GM19468 (cell line): ENCODE data around the gene PDIA3.
"Not testable (repeated sequence)": the region's sequence is repeated elsewhere in the genome, so short reads cannot be mapped to it uniquely, and the experiment has no call there.

Experiments
- ATAC-seq: cut with Tn5 transposase; IDR thresholded peaks from one replicate; pipeline ENCODE4 v1.9.1; 2021; ENCODE audit warnings: mild to moderate bottlenecking, moderate library complexity, moderate number of reproducible peaks; ENCODE audit not compliant: unreplicated experiment; ENCODE audit errors: extremely low read depth

Gene PDIA3

GRCh38 chr15:43746245-43746902 is at the start of gene PDIA3:
PDIA3 (plus strand) TSS chr15:43746438; CDS start chr15:43746540, 102 bp downstream.
- peak; percentile 26 for ATAC-seq

GRCh38 chr15:43702174-43702573 is 44.1 kb upstream of the PDIA3 start:
- no peak for ATAC-seq

- ATAC-seq, result no peak
Observed at GRCh38 chr15:43702701-43703424, 43.4 kb upstream of the PDIA3 start.

GRCh38 chr15:43710431-43711131 is 35.7 kb upstream of the PDIA3 start:
- ATAC-seq, result not testable (repeated sequence)

GRCh38 chr15:43723151-43723550 is 23.1 kb upstream of the PDIA3 start:
- ATAC-seq, result no peak

DNA sequence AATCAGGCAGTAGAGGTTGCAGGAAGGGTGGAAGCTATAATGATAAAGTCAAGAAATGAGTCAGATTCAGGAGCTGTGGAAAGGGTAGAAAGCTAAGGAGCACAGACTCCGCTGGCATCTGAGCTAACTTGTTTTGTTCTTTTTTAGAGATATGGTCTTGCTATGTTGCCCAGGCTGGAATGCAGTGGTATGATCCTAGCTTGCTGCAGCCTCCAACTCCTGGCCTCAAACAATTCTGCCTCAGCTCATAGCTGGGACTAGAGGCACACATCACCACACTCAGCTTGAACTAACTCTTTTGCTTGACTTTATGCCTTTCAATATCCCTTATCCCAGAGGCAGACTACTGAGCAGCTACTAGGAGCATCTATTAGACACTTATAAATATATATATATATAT is 19.9 kb upstream of the PDIA3 start:
- ATAC-seq, result not testable (repeated sequence)

GRCh38 chr15:43728053-43728725 is 18.0 kb upstream of the PDIA3 start:
- not testable (repeated sequence) for ATAC-seq

DNA sequence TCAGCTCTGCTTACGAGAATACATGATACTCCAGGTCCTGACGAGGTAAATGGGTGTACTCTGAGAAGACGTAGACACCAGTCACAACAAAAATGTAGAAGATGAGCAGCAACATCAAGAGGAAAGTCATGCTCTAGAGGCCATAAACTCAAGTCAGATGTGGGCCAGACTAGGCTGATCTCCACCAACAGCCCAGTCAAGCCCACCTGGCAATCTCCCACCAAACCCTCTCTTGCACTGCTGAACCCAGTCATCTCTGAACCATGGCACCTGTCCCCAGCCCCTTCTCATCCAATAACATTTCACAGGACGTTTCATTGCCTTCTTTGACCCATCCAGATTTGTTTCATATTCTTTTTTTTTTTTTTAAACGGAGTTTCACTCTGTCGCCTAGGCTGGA is 10.8 kb upstream of the PDIA3 start:
- no peak for ATAC-seq

- ATAC-seq, result not testable (repeated sequence)
Observed at GRCh38 chr15:43746903-43747309, 668 bp downstream of the PDIA3 start.

GRCh38 chr15:43748376-43748775 is 2.1 kb downstream of the PDIA3 start:
- ATAC-seq, result no peak

GRCh38 chr15:43749690-43750345 is 3.6 kb downstream of the PDIA3 start:
- ATAC-seq, result no peak

- ATAC-seq, result no peak
Observed at GRCh38 chr15:43751885-43752284, 5.6 kb downstream of the PDIA3 start.

DNA sequence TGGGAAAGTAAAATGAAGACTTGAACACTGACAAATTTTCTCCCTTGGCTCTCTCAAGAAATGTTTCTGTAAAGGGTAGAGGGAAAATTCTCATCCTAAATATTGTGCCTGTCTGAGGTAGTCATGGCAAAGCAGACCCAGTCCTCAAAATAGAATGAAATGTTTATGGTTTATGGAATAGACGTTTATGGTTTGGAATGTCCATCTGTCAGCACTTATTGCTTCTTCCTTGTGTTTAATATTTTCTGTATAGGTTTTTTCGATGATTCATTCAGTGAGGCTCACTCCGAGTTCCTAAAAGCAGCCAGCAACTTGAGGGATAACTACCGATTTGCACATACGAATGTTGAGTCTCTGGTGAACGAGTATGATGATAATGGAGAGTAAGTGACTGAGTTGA is 16.6 kb downstream of the PDIA3 start:
- ATAC-seq, result no peak

- no peak for ATAC-seq
Observed at GRCh38 chr15:43763819-43764446, 17.7 kb downstream of the PDIA3 start.

DNA sequence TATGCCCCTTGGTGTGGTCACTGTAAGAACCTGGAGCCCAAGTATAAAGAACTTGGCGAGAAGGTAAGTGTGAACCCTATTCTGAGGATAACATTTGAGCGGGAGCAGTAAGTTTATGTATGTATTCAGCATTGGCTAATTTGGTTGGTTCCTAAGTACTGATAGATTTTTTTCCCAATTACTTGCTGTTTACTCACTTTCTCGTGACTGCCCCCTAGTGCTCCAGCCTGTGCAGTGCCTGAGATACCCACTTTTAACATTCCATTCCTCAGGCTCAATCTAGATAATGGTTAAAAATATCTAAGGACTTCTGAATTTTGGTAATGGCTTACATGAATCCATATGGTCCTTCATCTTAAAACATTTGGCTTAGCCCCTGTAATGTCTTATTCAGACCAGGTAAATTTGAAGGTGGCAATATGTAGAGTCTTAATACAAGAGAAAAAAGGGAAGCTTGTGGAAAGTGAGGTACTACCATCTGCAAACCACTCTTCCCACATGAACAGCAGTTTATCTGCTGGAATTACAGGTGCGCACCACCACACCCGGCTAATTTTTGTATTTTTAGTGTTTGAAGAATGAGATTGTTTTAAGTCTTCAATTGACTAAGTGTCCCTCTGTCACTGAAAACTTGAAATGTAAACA is 23.5 kb downstream of the PDIA3 start:
- ATAC-seq, result no peak

- no peak for ATAC-seq
Observed at GRCh38 chr15:43771816-43772215, 25.6 kb downstream of the PDIA3 start.

DNA sequence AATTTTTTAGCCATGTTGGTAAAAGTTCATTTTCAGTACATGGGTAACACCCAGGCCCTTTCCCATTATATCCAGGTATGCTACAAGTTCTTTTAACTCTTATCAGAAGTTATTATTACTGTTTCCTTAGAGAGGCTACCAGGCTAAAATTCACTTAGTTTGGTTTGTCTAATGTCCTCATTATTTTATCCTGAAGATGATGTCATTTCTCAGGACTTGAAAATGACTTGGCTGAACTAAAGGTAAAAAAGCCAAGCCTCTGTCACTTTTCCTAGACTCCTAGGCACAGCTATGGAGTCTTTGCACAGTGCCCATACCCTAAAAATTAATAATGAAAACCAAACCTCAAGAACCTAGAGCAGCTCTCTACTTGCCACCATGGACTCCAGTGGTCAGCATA is 26.4 kb downstream of the PDIA3 start:
- ATAC-seq, result no peak

- ATAC-seq, result no peak
Observed at GRCh38 chr15:43774062-43774461, 27.8 kb downstream of the PDIA3 start.

- ATAC-seq, result no peak
Observed at GRCh38 chr15:43775411-43775965, 29.2 kb downstream of the PDIA3 start.
